Mammary epithelial cell (primary cell): ENCODE results near the gene CREB3L2.

ENCODE experiments used
- EZH2 ChIP-seq: IDR thresholded peaks from 2 replicates; pipeline ENCODE4 v1.6.1; 2012; ENCODE audit warnings: low read length, inconsistent platforms, borderline replicate concordance
- TF ChIP-seq, protein P1 (sequence below), 2 donors: IDR thresholded peaks in 1 of 2; conservative IDR thresholded peaks in 1 of 2; 2 replicates each; pipeline ENCODE4 v1.5.1; 2011 to 2012; ENCODE audit warnings: inconsistent platforms in 2 of 2, low read length in 2 of 2, mild to moderate bottlenecking in 2 of 2, control low read depth in 1 of 2, low read depth in 1 of 2; ENCODE audit not compliant: insufficient read depth in 1 of 2; ENCODE audit errors: extremely low read depth in 1 of 2

GRCh38 chr7:137966641-137967142 lies 35.2 kb downstream of the CREB3L2 start:
- TF ChIP-seq, protein P1, sequence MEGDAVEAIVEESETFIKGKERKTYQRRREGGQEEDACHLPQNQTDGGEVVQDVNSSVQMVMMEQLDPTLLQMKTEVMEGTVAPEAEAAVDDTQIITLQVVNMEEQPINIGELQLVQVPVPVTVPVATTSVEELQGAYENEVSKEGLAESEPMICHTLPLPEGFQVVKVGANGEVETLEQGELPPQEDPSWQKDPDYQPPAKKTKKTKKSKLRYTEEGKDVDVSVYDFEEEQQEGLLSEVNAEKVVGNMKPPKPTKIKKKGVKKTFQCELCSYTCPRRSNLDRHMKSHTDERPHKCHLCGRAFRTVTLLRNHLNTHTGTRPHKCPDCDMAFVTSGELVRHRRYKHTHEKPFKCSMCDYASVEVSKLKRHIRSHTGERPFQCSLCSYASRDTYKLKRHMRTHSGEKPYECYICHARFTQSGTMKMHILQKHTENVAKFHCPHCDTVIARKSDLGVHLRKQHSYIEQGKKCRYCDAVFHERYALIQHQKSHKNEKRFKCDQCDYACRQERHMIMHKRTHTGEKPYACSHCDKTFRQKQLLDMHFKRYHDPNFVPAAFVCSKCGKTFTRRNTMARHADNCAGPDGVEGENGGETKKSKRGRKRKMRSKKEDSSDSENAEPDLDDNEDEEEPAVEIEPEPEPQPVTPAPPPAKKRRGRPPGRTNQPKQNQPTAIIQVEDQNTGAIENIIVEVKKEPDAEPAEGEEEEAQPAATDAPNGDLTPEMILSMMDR (conservative IDR thresholded peaks at IDR 0.05 in 1 of 2, IDR thresholded peaks at IDR 0.05 in 1 of 2; ENCODE audit: extremely low read depth in 1 of 2, insufficient read depth in 1 of 2, low read depth in 1 of 2, low read length in 2 of 2), result no peak
- no peak for TF ChIP-seq EZH2
